ENCODE data around the gene KIRREL3.

The KIRREL3 gene

GRCh38 chr11:126510621-126511370 is 489.8 kb downstream of the KIRREL3 start:
- TF ChIP-seq CTCF (IDR thresholded peaks at IDR 0.05; ENCODE audit: low read depth, low read length) = no peak
- in situ Hi-C loops (cut with HindIII; ENCODE audit: low sequenced_read_pairs) = no loop called here
- peak; percentile 5 for DNase-seq (ENCODE audit: low read depth, low spot score)
- H3K4me3 ChIP-seq (ENCODE audit: low read depth, low read length) = no peak overlapping the region

GRCh38 chr11:126507646-126508045 is 492.9 kb downstream of the KIRREL3 start:
- TF ChIP-seq CTCF (IDR thresholded peaks at IDR 0.05; ENCODE audit: low read depth, low read length) = no peak
- in situ Hi-C loops (cut with HindIII; ENCODE audit: low sequenced_read_pairs) = no loop called here
- no peak overlapping the region for H3K4me3 ChIP-seq (ENCODE audit: low read depth, low read length)
- no peak for DNase-seq (ENCODE audit: low read depth, low spot score)

- no peak for DNase-seq (ENCODE audit: low read depth, low spot score)
- H3K4me3 ChIP-seq (ENCODE audit: low read depth, low read length) = no peak overlapping the region
- in situ Hi-C loops (cut with HindIII; ENCODE audit: low sequenced_read_pairs) = no loop called here
- TF ChIP-seq CTCF (IDR thresholded peaks at IDR 0.05; ENCODE audit: low read depth, low read length) = no peak
Measured at GRCh38 chr11:126506789-126507188, 493.8 kb downstream of the KIRREL3 start.

GRCh38 chr11:126502982-126503381 is 497.6 kb downstream of the KIRREL3 start:
- no peak for DNase-seq (ENCODE audit: low read depth, low spot score)
- no peak for TF ChIP-seq CTCF (IDR thresholded peaks at IDR 0.05; ENCODE audit: low read depth, low read length)
- in situ Hi-C loops (cut with HindIII; ENCODE audit: low sequenced_read_pairs) = no loop called here
- no peak overlapping the region for H3K4me3 ChIP-seq (ENCODE audit: low read depth, low read length)

GRCh38 chr11:126502159-126502558 is 498.4 kb downstream of the KIRREL3 start:
- no peak for TF ChIP-seq CTCF (IDR thresholded peaks at IDR 0.05; ENCODE audit: low read depth, low read length)
- no peak overlapping the region for H3K4me3 ChIP-seq (ENCODE audit: low read depth, low read length)
- no peak for DNase-seq (ENCODE audit: low read depth, low spot score)
- in situ Hi-C loops (cut with HindIII; ENCODE audit: low sequenced_read_pairs) = no loop called here

- no peak for TF ChIP-seq CTCF (IDR thresholded peaks at IDR 0.05; ENCODE audit: low read depth, low read length)
- DNase-seq (ENCODE audit: low read depth, low spot score) = no peak
- H3K4me3 ChIP-seq (ENCODE audit: low read depth, low read length) = no peak overlapping the region
- in situ Hi-C loops (cut with HindIII; ENCODE audit: low sequenced_read_pairs) = no loop called here
Measured at GRCh38 chr11:126501641-126502040, 498.9 kb downstream of the KIRREL3 start.

All from astrocyte of the spinal cord (primary cell).